ENCODE results near the gene EEF2.

DNA sequence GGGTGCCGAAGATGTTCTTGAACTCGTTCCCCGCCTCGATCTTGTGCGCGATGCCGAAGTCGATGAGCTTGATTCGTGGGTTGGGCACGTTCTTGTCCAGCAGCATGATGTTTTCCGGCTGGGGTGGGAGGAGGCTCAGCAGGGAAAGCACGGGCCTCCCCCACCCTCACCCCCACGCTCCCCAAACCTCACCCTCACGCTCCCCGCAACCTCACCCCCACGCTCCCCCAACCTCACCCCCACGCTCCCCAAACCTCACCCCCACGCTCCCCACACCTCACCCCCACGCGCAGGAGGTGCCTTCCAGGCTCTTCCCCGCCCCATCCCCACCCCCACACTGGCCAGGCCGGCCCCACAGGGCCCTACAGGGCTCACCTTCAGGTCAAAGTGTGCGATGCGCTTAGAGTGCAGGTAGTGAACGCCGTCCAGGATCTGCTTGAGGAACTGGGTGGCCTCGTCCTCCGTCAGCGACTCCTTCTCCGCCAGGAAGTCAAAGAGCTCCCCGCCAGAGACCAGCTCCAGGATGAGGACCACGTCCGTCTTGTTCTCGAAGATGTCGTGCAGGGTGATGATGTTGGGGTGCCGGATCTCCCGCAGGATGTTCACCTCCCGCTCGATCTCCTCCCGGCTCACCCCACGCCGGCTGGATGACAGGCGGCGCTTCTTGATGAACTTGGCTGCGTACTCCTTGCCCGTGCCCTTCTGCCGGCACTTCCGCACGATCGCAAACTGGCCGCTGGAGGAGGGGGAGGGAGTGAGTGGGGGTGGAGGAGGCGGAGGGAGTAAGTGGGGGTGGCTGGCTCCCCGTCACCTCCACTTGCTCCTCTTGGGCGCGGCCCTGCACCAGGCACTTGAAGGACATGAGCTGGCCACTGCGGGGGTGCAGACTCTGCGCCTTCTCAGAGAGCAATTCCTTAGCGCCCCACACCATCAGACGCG, 20.7 kb downstream of the EEF2 start:
- TF ChIP-seq GATA2 (IDR thresholded peaks at IDR 0.05; ENCODE audit: low read depth, low read length) (no peak), GATA3 (IDR thresholded peaks at IDR 0.05; ENCODE audit: low read depth, low read length) (no peak)

Data from SH-SY5Y (cell line).